ENCODE data around the gene HAPLN3.

- TF ChIP-seq CTCF (IDR thresholded peaks at IDR 0.05) (no peak), POLR2A (IDR thresholded peaks at IDR 0.05) (no peak)
Measured at GRCh38 chr15:88866295-88866881, 29.0 kb downstream of the HAPLN3 start.
